ENCODE results near the gene ALKBH3.

GRCh38 chr11:43933226-43933607, 52.6 kb downstream of the ALKBH3 start:
- TF ChIP-seq CTCF (IDR thresholded peaks at IDR 0.05 in 2 of 3, conservative IDR thresholded peaks at IDR 0.05 in 1 of 3; ENCODE audit: borderline replicate concordance in 1 of 3, insufficient read depth in 1 of 3, low read depth in 2 of 3, low read length in 2 of 3) (no peak), POLR2A (IDR thresholded peaks at IDR 0.05; ENCODE audit: borderline replicate concordance, extremely low read depth, insufficient read depth, insufficient read length) (no peak)
